CD8-positive, alpha-beta memory T cell (primary cell): ENCODE data around the gene ITGBL1. TPM values are rescaled to one million over a fixed set of nuclear protein-coding genes. Genes with fewer than 3 reads are reported as not detected.
A peak's percentile ranks its signal among the peaks of the same experiment; 100 is the strongest.

Experiments
- CTCF ChIA-PET: fragments of 350-600 bp; sonication (Branson Sonifier 250); formaldehyde crosslinking; loops from one replicate; lab custom pipeline; 2021; ENCODE audit warnings: antibody characterized with exemption; lab: Charles Lee
- POLR2A ChIA-PET: fragments of 350-600 bp; sonication (Branson Sonifier 250); formaldehyde crosslinking; loops from one replicate; lab custom pipeline; 2021; ENCODE audit warnings: antibody characterized with exemption; lab: Charles Lee
- DNase-seq, 5 donors: peaks; one replicate each; pipeline versions ENCODE4 v3.0.0 to v3.0.0-alpha.2; 2020 to 2022; ENCODE audit warnings: mixed read lengths in 1 of 5
- H3K27ac ChIP-seq: one replicate; pipeline ENCODE4 v1.7.0; 2013; ENCODE audit warnings: low read depth, mild to moderate bottlenecking, low read length, moderate library complexity
- H3K27me3 ChIP-seq: 2 replicates; pipeline ENCODE4 v1.7.0; 2013; ENCODE audit warnings: low read length, mild to moderate bottlenecking; ENCODE audit not compliant: insufficient read depth, poor library complexity, severe bottlenecking
- H3K36me3 ChIP-seq: 2 replicates; pipeline ENCODE4 v1.7.0; 2013; ENCODE audit warnings: mild to moderate bottlenecking, low read length, moderate library complexity; ENCODE audit not compliant: insufficient read depth
- H3K4me1 ChIP-seq: 2 replicates; pipeline ENCODE4 v1.7.0; 2013; ENCODE audit warnings: mild to moderate bottlenecking, low read length, moderate library complexity; ENCODE audit not compliant: insufficient read depth
- H3K4me3 ChIP-seq: 2 replicates; pipeline ENCODE4 v1.7.0; 2013; ENCODE audit warnings: mild to moderate bottlenecking, low read length
- H3K9me3 ChIP-seq: 2 replicates; pipeline ENCODE4 v1.7.0; 2013; ENCODE audit warnings: mild to moderate bottlenecking, low read length
- H3K27ac Mint-ChIP-seq, 8 donors: one replicate each; pipeline ENCODE4 v1.8.0; 2020 to 2021; ENCODE audit warnings: mixed read lengths in 8 of 8, mild to moderate bottlenecking in 6 of 8, inconsistent platforms in 3 of 8, moderate library complexity in 3 of 8
- H3K27me3 Mint-ChIP-seq, 2 donors: one replicate each; pipeline ENCODE4 v1.8.0; 2020 to 2021; ENCODE audit warnings: mixed read lengths in 2 of 2, mild to moderate bottlenecking in 1 of 2, moderate library complexity in 1 of 2
- H3K36me3 Mint-ChIP-seq, 3 donors: one replicate each; pipeline ENCODE4 v1.8.0; 2020 to 2021; ENCODE audit warnings: mixed read lengths in 3 of 3, inconsistent platforms in 1 of 3, mild to moderate bottlenecking in 1 of 3
- H3K4me1 Mint-ChIP-seq, 3 donors: one replicate each; pipeline ENCODE4 v1.8.0; 2020 to 2021; ENCODE audit warnings: mixed read lengths in 3 of 3, inconsistent platforms in 1 of 3, mild to moderate bottlenecking in 1 of 3
- H3K4me3 Mint-ChIP-seq, 7 donors: one replicate each; pipeline ENCODE4 v1.8.0; 2020 to 2021; ENCODE audit warnings: mixed read lengths in 7 of 7, mild to moderate bottlenecking in 6 of 7, moderate library complexity in 4 of 7, inconsistent platforms in 2 of 7
- H3K9me3 Mint-ChIP-seq, 5 donors: one replicate each; pipeline ENCODE4 v1.8.0; 2020 to 2022; ENCODE audit warnings: mixed read lengths in 5 of 5, mild to moderate bottlenecking in 3 of 5, moderate library complexity in 2 of 5, inconsistent platforms in 1 of 5
- polyA plus RNA-seq: library from polyadenylated mRNA; unstranded; fragments of 300-500 nt; fragmentation: Illumina TruSeq; gene quantifications from one replicate; pipeline ENCODE4 v1.2.3, GENCODE V29; 2021
- total RNA-seq, 2 experiments: library from RNA; stranded (reverse); gene quantifications; one replicate each; pipeline ENCODE4 v1.2.3, GENCODE V29; 2021

The ITGBL1 gene
- total and polyA plus RNA-seq, 3 experiments from 2014 or later, result not detected

DNA sequence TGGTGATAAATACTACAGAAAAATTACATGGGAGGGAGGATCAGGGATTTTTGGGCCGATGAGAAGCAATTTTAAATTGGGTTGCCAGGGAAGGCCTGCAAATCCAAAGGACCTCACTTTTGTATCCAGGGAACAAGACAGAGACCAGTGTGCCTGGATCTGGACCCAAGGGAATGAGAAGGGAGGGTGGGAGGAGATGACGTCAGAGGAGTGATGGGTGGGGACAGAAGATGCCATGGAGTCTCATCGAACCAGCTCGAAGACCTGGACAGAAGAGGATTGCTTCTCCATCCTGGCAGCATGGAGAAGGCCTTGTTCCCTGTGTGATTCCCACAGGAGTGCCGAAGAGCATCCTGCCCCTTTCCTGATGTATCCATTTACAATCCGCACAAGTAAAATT lies 68.9 kb downstream of the ITGBL1 start:
- Histone ChIP-seq H3K4me3 (no peak overlapping the region), H3K27ac (no peak overlapping the region), H3K27me3 (no peaks in the 10 kb centered on the region), H3K36me3 (no peaks in the 10 kb centered on the region), H3K4me1 (peaks cover 16% of the 10 kb centered on the region), H3K9me3 (no peaks in the 10 kb centered on the region)
- Mint-ChIP-seq H3K4me1 (peaks cover 25 to 35% (median 35%) of the 10 kb centered on the region in 3 donors), H3K4me3 (peak overlapping the region in 5 of 7 donors; percentile 35 to 75 (median 53)), H3K27ac (peak overlapping the region in 6 of 8 donors; percentile 30 to 91 (median 81)), H3K27me3 (no peaks in the 10 kb centered on the region), H3K9me3 (no peaks in the 10 kb centered on the region), H3K36me3 (peaks cover 0 to 2% (median 0%) of the 10 kb centered on the region in 3 donors)
- ChIA-PET POLR2A (no interaction called here), CTCF (interaction anchor here (1.7 kb wide), 1 partner anchor 235 kb away, joined by 6 read pairs; no protein-coding TSS in a partner anchor)
- no peak for DNase-seq

DNA sequence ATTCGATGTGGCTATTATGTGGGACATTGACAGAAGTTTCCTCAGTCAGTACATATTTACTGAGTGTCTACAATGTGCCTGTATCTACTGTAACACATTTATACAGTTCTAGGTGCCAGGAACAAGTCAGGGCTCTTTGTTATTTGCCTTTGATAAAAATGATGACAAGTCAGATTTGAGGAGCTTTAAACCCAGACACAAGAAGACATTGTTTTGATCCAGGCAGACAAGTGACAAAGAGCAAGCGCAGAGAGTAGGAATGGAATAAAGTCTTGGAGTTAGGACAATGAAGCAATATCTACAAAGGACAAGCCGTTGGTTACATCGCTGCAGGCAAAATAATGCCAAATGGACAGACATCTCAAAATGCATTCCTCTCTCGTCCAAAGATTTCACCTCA lies 70.1 kb downstream of the ITGBL1 start:
- H3K4me1 ChIP-seq, result peaks cover 16% of the 10 kb centered on the region
- H3K36me3 ChIP-seq, result no peaks in the 10 kb centered on the region
- no peaks in the 10 kb centered on the region for H3K9me3 Mint-ChIP-seq
- no peak overlapping the region for H3K4me3 ChIP-seq
- H3K27ac ChIP-seq, result no peak overlapping the region
- DNase-seq, result no peak
- no peaks in the 10 kb centered on the region for H3K27me3 Mint-ChIP-seq
- ChIA-PET POLR2A (interaction anchor here (0.6 kb wide), 1 partner anchor 1861 kb away, joined by 3 read pairs; no protein-coding TSS in a partner anchor), CTCF (no interaction called here)
- no peaks in the 10 kb centered on the region for H3K27me3 ChIP-seq
- H3K4me3 Mint-ChIP-seq, result no peak overlapping the region
- no peaks in the 10 kb centered on the region for H3K9me3 ChIP-seq
- peaks cover 0 to 3% (median 2%) of the 10 kb centered on the region in 3 donors for H3K36me3 Mint-ChIP-seq
- peak overlapping the region in 2 of 8 donors; percentile 20 to 44 for H3K27ac Mint-ChIP-seq
- H3K4me1 Mint-ChIP-seq, result peaks cover 25 to 35% (median 35%) of the 10 kb centered on the region in 3 donors

DNA sequence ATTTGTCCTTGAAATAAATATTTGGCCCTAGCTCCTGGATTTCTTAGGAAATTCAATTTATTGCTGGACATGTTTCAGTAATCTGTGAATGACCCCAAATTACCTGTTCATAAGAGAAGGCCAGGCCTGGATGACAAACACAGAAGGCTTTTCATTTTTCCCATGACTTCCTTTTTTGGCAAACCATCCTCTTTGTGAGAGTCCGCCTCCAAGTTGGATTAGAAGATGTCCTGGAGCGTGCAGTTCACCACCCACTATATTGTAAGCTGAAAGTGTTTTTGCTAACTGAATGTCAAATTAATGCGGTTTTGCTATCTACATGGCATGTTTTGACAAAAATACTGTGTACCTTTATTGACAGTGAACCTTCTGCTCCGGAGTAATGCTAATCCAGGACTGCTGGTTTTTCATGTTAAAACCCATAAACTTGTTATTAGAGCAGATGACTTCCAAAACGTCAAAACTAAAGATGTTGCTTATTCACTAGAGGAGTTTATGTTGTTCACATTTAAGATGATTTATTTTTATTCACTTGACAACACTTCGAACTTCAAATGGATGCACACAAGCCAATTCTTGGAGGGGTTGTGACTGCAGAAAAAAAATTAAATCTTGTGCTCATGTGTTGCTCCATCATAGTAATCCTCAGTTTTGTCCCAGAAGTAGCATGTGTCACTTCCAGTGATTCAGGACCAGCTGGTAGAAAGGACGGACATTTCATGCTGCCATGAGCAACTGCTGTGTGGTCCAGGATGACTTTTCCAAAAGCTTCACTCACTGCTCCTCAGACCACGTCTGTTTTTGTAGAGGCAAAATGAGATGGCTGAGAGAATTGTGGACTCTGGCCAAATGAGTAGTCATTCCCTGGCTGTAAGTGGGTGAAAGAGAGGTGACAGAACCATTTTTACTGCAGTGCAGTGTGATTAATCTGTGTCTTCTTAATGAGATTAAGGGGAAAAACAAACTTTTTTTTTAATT lies 71.0 kb downstream of the ITGBL1 start:
- Histone ChIP-seq H3K9me3 (no peaks in the 10 kb centered on the region), H3K4me1 (peaks cover 16% of the 10 kb centered on the region), H3K36me3 (no peaks in the 10 kb centered on the region), H3K27ac (no peak overlapping the region), H3K4me3 (no peak overlapping the region), H3K27me3 (no peaks in the 10 kb centered on the region)
- ChIA-PET POLR2A (interaction anchor here (0.6 kb wide), 1 partner anchor 1862 kb away, joined by 3 read pairs; no protein-coding TSS in a partner anchor), CTCF (no interaction called here)
- no peak overlapping the region for H3K27ac Mint-ChIP-seq
- no peaks in the 10 kb centered on the region for H3K9me3 Mint-ChIP-seq
- no peaks in the 10 kb centered on the region for H3K27me3 Mint-ChIP-seq
- H3K4me3 Mint-ChIP-seq, result no peak overlapping the region
- no peak for DNase-seq
- peaks cover 25 to 35% (median 35%) of the 10 kb centered on the region in 3 donors for H3K4me1 Mint-ChIP-seq
- peaks cover 0 to 3% (median 2%) of the 10 kb centered on the region in 3 donors for H3K36me3 Mint-ChIP-seq

DNA sequence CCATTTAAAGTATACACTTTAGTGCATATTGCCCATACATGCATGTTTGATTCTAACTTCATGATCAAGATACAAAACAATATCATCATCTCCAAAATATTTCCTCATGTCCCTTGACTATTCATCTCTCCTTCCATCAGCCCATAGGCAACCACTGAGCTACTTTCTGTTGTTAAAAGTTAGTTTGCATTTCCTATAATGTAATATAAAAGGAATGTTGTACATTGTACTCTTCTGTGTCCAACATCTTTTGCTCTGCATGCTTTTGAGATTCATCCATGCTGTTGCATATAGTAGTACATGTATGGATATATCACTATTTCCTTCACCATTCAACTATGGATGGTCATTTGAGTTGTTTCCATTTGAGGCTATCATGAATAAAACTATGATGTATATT lies 74.7 kb downstream of the ITGBL1 start:
- no peak for DNase-seq
- H3K4me1 Mint-ChIP-seq, result peaks cover 2 to 14% (median 7%) of the 10 kb centered on the region in 3 donors
- CTCF ChIA-PET, result no interaction called here

DNA sequence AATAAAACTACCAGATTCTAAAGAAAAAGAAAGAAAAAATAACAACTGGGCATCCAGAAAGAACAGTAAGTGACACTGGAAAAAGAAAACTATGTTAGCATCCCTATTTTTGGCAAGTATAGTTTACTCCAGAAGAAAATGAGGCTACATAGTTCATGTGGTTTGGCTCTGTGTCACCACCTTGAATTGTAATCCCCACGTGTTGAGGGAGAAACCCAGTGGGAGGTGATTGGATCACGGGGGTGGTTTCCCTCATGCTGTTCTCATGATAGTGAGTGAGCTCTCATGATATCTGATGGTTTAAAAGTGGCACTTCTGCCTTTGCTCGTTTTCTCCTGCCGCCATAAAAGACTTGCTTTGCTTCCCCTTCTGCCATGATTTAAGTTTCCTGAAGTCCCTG lies 76.9 kb downstream of the ITGBL1 start:
- CTCF ChIA-PET, result no interaction called here

More for the DNA sequence above, 74.7 kb downstream of the ITGBL1 start:
- H3K4me1 ChIP-seq, result no peaks in the 10 kb centered on the region
- Mint-ChIP-seq H3K4me3 (no peak overlapping the region), H3K9me3 (no peaks in the 10 kb centered on the region), H3K36me3 (peaks cover 0 to 3% (median 2%) of the 10 kb centered on the region in 3 donors), H3K27me3 (peaks cover 5 to 7% of the 10 kb centered on the region in 2 donors), H3K27ac (no peak overlapping the region)
- H3K27ac ChIP-seq, result no peak overlapping the region
- no peak overlapping the region for H3K4me3 ChIP-seq
- H3K27me3 ChIP-seq, result no peaks in the 10 kb centered on the region
- no peaks in the 10 kb centered on the region for H3K9me3 ChIP-seq
- POLR2A ChIA-PET, result no interaction called here
- no peaks in the 10 kb centered on the region for H3K36me3 ChIP-seq

DNA sequence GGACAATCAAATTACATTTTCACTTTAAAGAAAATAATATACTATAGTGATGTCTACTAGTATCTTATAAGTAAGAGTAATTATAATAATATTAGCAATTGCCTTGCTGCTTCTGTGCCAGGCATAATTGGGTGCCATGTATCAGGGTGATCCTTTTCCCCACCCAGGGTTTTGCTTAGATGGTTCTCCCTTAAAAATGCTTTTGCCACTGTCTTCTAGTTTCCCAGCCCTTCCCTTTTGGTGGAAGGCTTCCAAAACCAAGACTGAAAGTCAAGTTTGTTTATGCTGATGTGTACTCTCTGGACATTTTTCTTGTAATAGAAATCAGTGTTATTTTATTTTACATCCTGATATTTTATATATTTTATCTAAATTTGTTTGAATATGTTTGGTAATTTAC lies 77.8 kb downstream of the ITGBL1 start:
- no peaks in the 10 kb centered on the region for H3K9me3 ChIP-seq
- no peaks in the 10 kb centered on the region for H3K9me3 Mint-ChIP-seq
- H3K36me3 Mint-ChIP-seq, result peaks cover 0 to 3% (median 0%) of the 10 kb centered on the region in 3 donors
- no peak overlapping the region for H3K4me3 Mint-ChIP-seq
- H3K27me3 ChIP-seq, result no peaks in the 10 kb centered on the region
- DNase-seq, result no peak
- H3K4me3 ChIP-seq, result no peak overlapping the region
- no peaks in the 10 kb centered on the region for H3K4me1 ChIP-seq
- H3K4me1 Mint-ChIP-seq, result peaks cover 0 to 6% (median 0%) of the 10 kb centered on the region in 3 donors
- no peak overlapping the region for H3K27ac Mint-ChIP-seq
- POLR2A ChIA-PET, result no interaction called here
- H3K27me3 Mint-ChIP-seq, result peaks cover 5 to 7% of the 10 kb centered on the region in 2 donors
- H3K27ac ChIP-seq, result no peak overlapping the region
- CTCF ChIA-PET, result no interaction called here
- H3K36me3 ChIP-seq, result no peaks in the 10 kb centered on the region

More for the DNA sequence above, 76.9 kb downstream of the ITGBL1 start:
- Histone ChIP-seq H3K4me3 (no peak overlapping the region), H3K27me3 (no peaks in the 10 kb centered on the region), H3K9me3 (no peaks in the 10 kb centered on the region), H3K27ac (no peak overlapping the region), H3K4me1 (no peaks in the 10 kb centered on the region), H3K36me3 (no peaks in the 10 kb centered on the region)
- Mint-ChIP-seq H3K36me3 (peaks cover 0 to 3% (median 0%) of the 10 kb centered on the region in 3 donors), H3K27me3 (peaks cover 5 to 7% of the 10 kb centered on the region in 2 donors), H3K27ac (no peak overlapping the region), H3K4me1 (peaks cover 0 to 6% (median 0%) of the 10 kb centered on the region in 3 donors), H3K4me3 (no peak overlapping the region), H3K9me3 (no peaks in the 10 kb centered on the region)
- DNase-seq, result no peak
- POLR2A ChIA-PET, result no interaction called here

DNA sequence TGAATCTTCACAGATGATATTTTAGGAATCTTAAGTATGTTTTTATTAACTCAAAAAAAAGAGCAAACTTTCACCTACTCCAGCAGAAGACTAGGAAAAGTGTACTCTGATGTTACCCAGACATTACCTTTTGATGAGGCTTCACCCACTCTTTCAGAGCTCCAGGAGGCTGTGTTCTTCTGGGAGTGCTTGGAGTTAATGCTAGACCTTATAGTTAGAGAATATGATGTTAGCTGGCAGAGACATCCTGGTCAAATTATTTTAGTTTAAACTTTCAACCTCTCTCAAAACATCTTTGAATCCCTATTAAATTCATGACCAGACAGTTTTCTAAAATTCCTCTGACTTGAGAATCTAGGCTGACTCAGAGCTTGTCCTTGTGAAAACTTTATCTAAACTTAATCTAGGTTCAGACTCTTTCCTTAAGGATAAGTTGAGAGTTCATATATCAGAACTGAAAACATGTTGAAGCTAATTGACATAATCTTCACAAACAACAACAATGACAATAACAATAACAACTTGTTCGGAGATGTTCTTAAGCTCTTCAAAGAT lies 82.8 kb downstream of the ITGBL1 start:
- ChIA-PET POLR2A (no interaction called here), CTCF (no interaction called here)
- Mint-ChIP-seq H3K4me1 (no peaks in the 10 kb centered on the region), H3K9me3 (no peaks in the 10 kb centered on the region), H3K27ac (no peak overlapping the region), H3K27me3 (no peaks in the 10 kb centered on the region), H3K4me3 (no peak overlapping the region), H3K36me3 (no peaks in the 10 kb centered on the region)
- Histone ChIP-seq H3K4me3 (no peak overlapping the region), H3K4me1 (no peaks in the 10 kb centered on the region), H3K9me3 (no peaks in the 10 kb centered on the region), H3K27ac (no peak overlapping the region), H3K27me3 (no peaks in the 10 kb centered on the region), H3K36me3 (no peaks in the 10 kb centered on the region)
- DNase-seq, result no peak

DNA sequence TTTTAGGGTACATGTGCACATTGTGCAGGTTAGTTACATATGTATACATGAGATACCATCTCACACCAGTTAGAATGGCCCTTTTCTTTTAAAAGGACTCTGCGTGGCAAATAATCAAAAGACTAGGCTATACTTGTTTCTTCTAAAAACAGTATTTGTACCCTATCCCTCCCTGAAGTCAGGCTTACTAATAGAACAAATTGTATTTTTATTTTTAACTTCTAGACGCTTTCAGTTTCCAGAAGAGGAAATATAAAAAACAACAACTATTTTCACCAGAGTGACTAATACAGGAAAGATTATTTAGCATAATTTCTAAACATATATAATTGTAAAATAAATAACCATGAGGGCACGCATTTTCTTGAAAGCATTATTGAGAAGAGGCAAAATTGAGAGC lies 83.6 kb downstream of the ITGBL1 start:
- H3K9me3 Mint-ChIP-seq, result no peaks in the 10 kb centered on the region
- CTCF ChIA-PET, result no interaction called here
- Histone ChIP-seq H3K36me3 (no peaks in the 10 kb centered on the region), H3K27me3 (no peaks in the 10 kb centered on the region), H3K4me3 (no peak overlapping the region), H3K27ac (no peak overlapping the region), H3K4me1 (no peaks in the 10 kb centered on the region), H3K9me3 (no peaks in the 10 kb centered on the region)
- H3K4me1 Mint-ChIP-seq, result no peaks in the 10 kb centered on the region
- no peaks in the 10 kb centered on the region for H3K36me3 Mint-ChIP-seq
- POLR2A ChIA-PET, result no interaction called here
- no peak overlapping the region for H3K27ac Mint-ChIP-seq
- H3K27me3 Mint-ChIP-seq, result no peaks in the 10 kb centered on the region
- DNase-seq, result no peak
- no peak overlapping the region for H3K4me3 Mint-ChIP-seq
